HEK293 (cell line): ENCODE measurements around the gene NR3C1.

Source experiments
- CTCF ChIA-PET: fragments of 350-600 bp; formaldehyde crosslinking; extraction: SDS; loops from one replicate; lab custom pipeline; 2021; ENCODE audit warnings: antibody characterized with exemption; lab: Yijun Ruan, JAX
- POLR2A ChIA-PET: fragments of 300-600 bp; formaldehyde crosslinking; extraction: SDS; loops from one replicate; lab custom pipeline; 2020; ENCODE audit warnings: antibody characterized with exemption, inconsistent platforms; lab: Yijun Ruan, JAX
- H3K27ac ChIP-seq: fragments of 200-500 bp; sonication (Bioruptor generic); 2 replicates; pipeline ENCODE4 v1.5.1; 2014; ENCODE audit warnings: low read depth, low read length, control low read depth, inconsistent platforms; ENCODE audit errors: extremely low read depth
- H3K36me3 ChIP-seq, 2 experiments: fragments of 200-500 bp in 1 of 2; sonication (Bioruptor generic) in 1 of 2; 1 replicate in 1 of 2; 2 replicates in 1 of 2; pipeline ENCODE4 v1.5.1; 2014 to 2017; ENCODE audit warnings: inconsistent platforms in 2 of 2, low read length in 2 of 2; ENCODE audit not compliant: control insufficient read depth in 2 of 2, insufficient read depth in 1 of 2
- H3K4me1 ChIP-seq: fragments of 200-500 bp; sonication (Bioruptor generic); 2 replicates; pipeline ENCODE4 v1.5.1; 2014; ENCODE audit warnings: mild to moderate bottlenecking, low read length, inconsistent platforms; ENCODE audit not compliant: control insufficient read depth, insufficient read depth
- H3K4me3 ChIP-seq: 2 replicates; pipeline ENCODE4 v1.5.1; 2011; ENCODE audit warnings: low read depth, mild to moderate bottlenecking, control low read depth, low read length, moderate library complexity
- H3K9me3 ChIP-seq: fragments of 200-500 bp; sonication (Bioruptor generic); 2 replicates; pipeline ENCODE4 v1.5.1; 2014; ENCODE audit warnings: low read depth, low read length, inconsistent platforms; ENCODE audit not compliant: control insufficient read depth, insufficient read depth
- GFI1B ChIP-seq: fragments of 450-650 bp; formaldehyde crosslinking; IDR thresholded peaks from 2 replicates; pipeline ENCODE4 v1.5.1; 2016; ENCODE audit warnings: missing biosample characterization, missing genetic modification characterization
- HOXD13 ChIP-seq: sonication (generic); formaldehyde crosslinking; IDR thresholded peaks from 2 replicates; pipeline ENCODE4 v1.8.0; 2022; ENCODE audit warnings: missing genetic modification reagents, borderline replicate concordance
- KLF7 ChIP-seq: fragments of 450-650 bp; formaldehyde crosslinking; IDR thresholded peaks from 2 replicates; pipeline ENCODE4 v1.5.1; 2016; ENCODE audit warnings: missing biosample characterization, missing genetic modification characterization, borderline replicate concordance
- YY1 ChIP-seq: fragments of 450-650 bp; formaldehyde crosslinking; IDR thresholded peaks from 2 replicates; pipeline ENCODE4 v1.5.1; 2018; ENCODE audit warnings: missing biosample characterization, missing genetic modification characterization
- ZNF16 ChIP-seq: fragments of 450-650 bp; formaldehyde crosslinking; IDR thresholded peaks from 2 replicates; pipeline ENCODE4 v1.5.1; 2016; ENCODE audit warnings: low read depth, missing biosample characterization, missing genetic modification characterization
- ZNF169 ChIP-seq: fragments of 450-650 bp; formaldehyde crosslinking; IDR thresholded peaks from 2 replicates; pipeline ENCODE4 v1.5.1; 2016; ENCODE audit warnings: missing biosample characterization, missing genetic modification characterization
- ZNF184 ChIP-seq: fragments of 450-650 bp; IDR thresholded peaks from 2 replicates; pipeline ENCODE4 v1.5.1; 2018; ENCODE audit warnings: missing biosample characterization, mild to moderate bottlenecking, missing genetic modification characterization
- ZNF223 ChIP-seq: fragments of 450-650 bp; formaldehyde crosslinking; IDR thresholded peaks from 2 replicates; pipeline ENCODE4 v1.5.1; 2016; ENCODE audit warnings: missing biosample characterization, missing genetic modification characterization
- ZNF311 ChIP-seq: fragments of 450-650 bp; formaldehyde crosslinking; IDR thresholded peaks from 2 replicates; pipeline ENCODE4 v1.5.1; 2017; ENCODE audit warnings: missing biosample characterization, missing genetic modification characterization, borderline replicate concordance
- ZNF621 ChIP-seq: fragments of 450-650 bp; formaldehyde crosslinking; IDR thresholded peaks from 2 replicates; pipeline ENCODE4 v1.5.1; 2017; ENCODE audit warnings: missing biosample characterization, missing genetic modification characterization
- ZNF623 ChIP-seq: fragments of 450-650 bp; formaldehyde crosslinking; IDR thresholded peaks from 2 replicates; pipeline ENCODE4 v1.5.1; 2016; ENCODE audit warnings: missing biosample characterization, missing genetic modification characterization
- ZNF791 ChIP-seq: fragments of 450-650 bp; formaldehyde crosslinking; IDR thresholded peaks from 2 replicates; pipeline ENCODE4 v1.5.1; 2016; ENCODE audit warnings: missing biosample characterization, missing genetic modification characterization
- ZNF792 ChIP-seq: fragments of 450-650 bp; formaldehyde crosslinking; IDR thresholded peaks from 2 replicates; pipeline ENCODE4 v1.5.1; 2016; ENCODE audit warnings: missing biosample characterization, missing genetic modification characterization
- ZNF830 ChIP-seq: fragments of 450-650 bp; IDR thresholded peaks from 2 replicates; pipeline ENCODE4 v1.5.0; 2018; ENCODE audit warnings: missing biosample characterization, missing genetic modification characterization, low read depth, mild to moderate bottlenecking, moderate library complexity
- TF ChIP-seq, protein P1 (sequence below): fragments of 450-650 bp; formaldehyde crosslinking; IDR thresholded peaks from 2 replicates; pipeline ENCODE4 v1.5.1; 2016; ENCODE audit warnings: missing biosample characterization, missing genetic modification characterization
- TF ChIP-seq, protein P2 (sequence below): fragments of 450-650 bp; formaldehyde crosslinking; IDR thresholded peaks from 2 replicates; pipeline ENCODE4 v1.5.1; 2017; ENCODE audit warnings: missing biosample characterization, missing genetic modification characterization
- TF ChIP-seq, protein P3 (sequence below): fragments of 450-650 bp; formaldehyde crosslinking; IDR thresholded peaks from 2 replicates; pipeline ENCODE4 v1.5.1; 2017; ENCODE audit warnings: missing biosample characterization, missing genetic modification characterization
- TF ChIP-seq, protein P4 (sequence below): fragments of 450-650 bp; formaldehyde crosslinking; IDR thresholded peaks from 2 replicates; pipeline ENCODE4 v1.5.1; 2017; ENCODE audit warnings: missing biosample characterization, missing genetic modification characterization

NR3C1 gene

GRCh38 chr5:143374496-143375217, 28.8 kb downstream of the NR3C1 start:
- H3K9me3 ChIP-seq: no peaks in the 10 kb centered on the region
- H3K27ac ChIP-seq: no peak overlapping the region
- TF ChIP-seq ZNF623 (tag by site-specific recombination): no peak
- no peak for TF ChIP-seq ZNF621
- no peak for TF ChIP-seq GFI1B (tag by site-specific recombination)
- TF ChIP-seq ZNF223 (tag by site-specific recombination): no peak
- TF ChIP-seq ZNF16: no peak
- TF ChIP-seq, protein P1, sequence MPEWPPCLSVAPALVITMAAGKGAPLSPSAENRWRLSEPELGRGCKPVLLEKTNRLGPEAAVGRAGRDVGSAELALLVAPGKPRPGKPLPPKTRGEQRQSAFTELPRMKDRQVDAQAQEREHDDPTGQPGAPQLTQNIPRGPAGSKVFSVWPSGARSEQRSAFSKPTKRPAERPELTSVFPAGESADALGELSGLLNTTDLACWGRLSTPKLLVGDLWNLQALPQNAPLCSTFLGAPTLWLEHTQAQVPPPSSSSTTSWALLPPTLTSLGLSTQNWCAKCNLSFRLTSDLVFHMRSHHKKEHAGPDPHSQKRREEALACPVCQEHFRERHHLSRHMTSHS (tag by site-specific recombination): no peak
- no peak for TF ChIP-seq ZNF791
- POLR2A ChIA-PET: no interaction called here
- peaks cover 5% of the 10 kb centered on the region; the same call in 1 of the 2 replicates for H3K4me1 ChIP-seq
- CTCF ChIA-PET: interaction anchor here (0.6 to 0.7 kb wide), 2 partner anchors 63 to 455 kb away, joined by 3 read pairs; no protein-coding TSS in a partner anchor
- H3K36me3 ChIP-seq: no peaks in the 10 kb centered on the region
- H3K4me3 ChIP-seq: no peak overlapping the region

GRCh38 chr5:143373076-143373475, 30.4 kb downstream of the NR3C1 start:
- H3K4me3 ChIP-seq: no peak overlapping the region
- H3K36me3 ChIP-seq: peaks cover 0 to 3% of the 10 kb centered on the region in 2 experiments; a peak in 1 of 3 replicates
- ChIA-PET POLR2A (no interaction called here), CTCF (no interaction called here)
- peaks cover 5% of the 10 kb centered on the region; the same call in 1 of the 2 replicates for H3K4me1 ChIP-seq
- H3K9me3 ChIP-seq: no peaks in the 10 kb centered on the region
- TF ChIP-seq, protein P2, sequence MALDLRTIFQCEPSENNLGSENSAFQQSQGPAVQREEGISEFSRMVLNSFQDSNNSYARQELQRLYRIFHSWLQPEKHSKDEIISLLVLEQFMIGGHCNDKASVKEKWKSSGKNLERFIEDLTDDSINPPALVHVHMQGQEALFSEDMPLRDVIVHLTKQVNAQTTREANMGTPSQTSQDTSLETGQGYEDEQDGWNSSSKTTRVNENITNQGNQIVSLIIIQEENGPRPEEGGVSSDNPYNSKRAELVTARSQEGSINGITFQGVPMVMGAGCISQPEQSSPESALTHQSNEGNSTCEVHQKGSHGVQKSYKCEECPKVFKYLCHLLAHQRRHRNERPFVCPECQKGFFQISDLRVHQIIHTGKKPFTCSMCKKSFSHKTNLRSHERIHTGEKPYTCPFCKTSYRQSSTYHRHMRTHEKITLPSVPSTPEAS (tag by site-specific recombination): no peak
- TF ChIP-seq YY1 (no peak), ZNF792 (tag by site-specific recombination) (no peak), KLF7 (no peak), ZNF830 (no peak), HOXD13 (no peak)
- TF ChIP-seq, protein P3, sequence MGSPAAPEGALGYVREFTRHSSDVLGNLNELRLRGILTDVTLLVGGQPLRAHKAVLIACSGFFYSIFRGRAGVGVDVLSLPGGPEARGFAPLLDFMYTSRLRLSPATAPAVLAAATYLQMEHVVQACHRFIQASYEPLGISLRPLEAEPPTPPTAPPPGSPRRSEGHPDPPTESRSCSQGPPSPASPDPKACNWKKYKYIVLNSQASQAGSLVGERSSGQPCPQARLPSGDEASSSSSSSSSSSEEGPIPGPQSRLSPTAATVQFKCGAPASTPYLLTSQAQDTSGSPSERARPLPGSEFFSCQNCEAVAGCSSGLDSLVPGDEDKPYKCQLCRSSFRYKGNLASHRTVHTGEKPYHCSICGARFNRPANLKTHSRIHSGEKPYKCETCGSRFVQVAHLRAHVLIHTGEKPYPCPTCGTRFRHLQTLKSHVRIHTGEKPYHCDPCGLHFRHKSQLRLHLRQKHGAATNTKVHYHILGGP (tag by site-specific recombination): no peak
- TF ChIP-seq, protein P4, sequence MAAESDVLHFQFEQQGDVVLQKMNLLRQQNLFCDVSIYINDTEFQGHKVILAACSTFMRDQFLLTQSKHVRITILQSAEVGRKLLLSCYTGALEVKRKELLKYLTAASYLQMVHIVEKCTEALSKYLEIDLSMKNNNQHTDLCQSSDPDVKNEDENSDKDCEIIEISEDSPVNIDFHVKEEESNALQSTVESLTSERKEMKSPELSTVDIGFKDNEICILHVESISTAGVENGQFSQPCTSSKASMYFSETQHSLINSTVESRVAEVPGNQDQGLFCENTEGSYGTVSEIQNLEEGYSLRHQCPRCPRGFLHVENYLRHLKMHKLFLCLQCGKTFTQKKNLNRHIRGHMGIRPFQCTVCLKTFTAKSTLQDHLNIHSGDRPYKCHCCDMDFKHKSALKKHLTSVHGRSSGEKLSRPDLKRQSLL (tag by site-specific recombination): no peak
- TF ChIP-seq, all 188 proteins: peak for 0
- no peak overlapping the region for H3K27ac ChIP-seq

- H3K36me3 ChIP-seq: peaks cover 0 to 3% of the 10 kb centered on the region in 2 experiments; a peak in 1 of 3 replicates
- no peak overlapping the region for H3K4me3 ChIP-seq
- H3K27ac ChIP-seq: no peak overlapping the region
- POLR2A ChIA-PET: no interaction called here
- TF ChIP-seq ZNF311 (tag by site-specific recombination) (no peak), ZNF184 (tag by site-specific recombination) (no peak), ZNF169 (tag by site-specific recombination) (no peak)
- TF ChIP-seq, all 188 proteins: peak for 0
- H3K4me1 ChIP-seq: peaks cover 5% of the 10 kb centered on the region; the same call in 1 of the 2 replicates
- H3K9me3 ChIP-seq: no peaks in the 10 kb centered on the region
- CTCF ChIA-PET: no interaction called here
Measured at GRCh38 chr5:143372187-143372829, 31.2 kb downstream of the NR3C1 start.
